Astrocyte of the spinal cord (primary cell): ENCODE results near the gene CCNT2.
A peak's percentile ranks its signal among the peaks of the same experiment; 100 is the strongest.

Source experiments
- DNase-seq: peaks from one replicate; pipeline ENCODE4 v3.0.0; 2011; ENCODE audit warnings: low read depth, low spot score
- H3K4me3 ChIP-seq: 2 replicates; pipeline ENCODE4 v1.5.1; 2011; ENCODE audit warnings: low read depth, mild to moderate bottlenecking, low read length, moderate library complexity
- CTCF ChIP-seq: IDR thresholded peaks from 2 replicates; pipeline ENCODE4 v1.5.1; 2012; ENCODE audit warnings: low read depth, mild to moderate bottlenecking, low read length, inconsistent platforms
- in situ Hi-C: cut with HindIII; loops from 2 replicates; pipeline ENCODE4 v1.10.0; 2017; ENCODE audit warnings: low sequenced_read_pairs

The CCNT2 gene

GRCh38 chr2:134918526-134919340 lies at the start of gene CCNT2:
CCNT2 (plus strand) TSS chr2:134918822; CDS start chr2:134918855, 33 bp downstream.
- TF ChIP-seq CTCF: no peak
- peak; percentile 100 for DNase-seq
- in situ Hi-C loops: no loop called here
- H3K4me3 ChIP-seq: peak within 1 kb of the TSS; percentile 95

GRCh38 chr2:134869946-134870736 lies 48.5 kb upstream of the CCNT2 start:
- DNase-seq: no peak
- in situ Hi-C loops: no loop called here

GRCh38 chr2:134873152-134873551 lies 45.5 kb upstream of the CCNT2 start:
- H3K4me3 ChIP-seq: no peak overlapping the region
- DNase-seq: no peak
- TF ChIP-seq CTCF: no peak
- in situ Hi-C loops: no loop called here

More at GRCh38 chr2:134869946-134870736, 48.5 kb upstream of the CCNT2 start:
- no peak overlapping the region for H3K4me3 ChIP-seq
- TF ChIP-seq CTCF: no peak

- DNase-seq: no peak
- no peak overlapping the region for H3K4me3 ChIP-seq
- in situ Hi-C loops: no loop called here
- TF ChIP-seq CTCF: no peak
Observed at GRCh38 chr2:134875309-134875708, 43.3 kb upstream of the CCNT2 start.

- no peak for TF ChIP-seq CTCF
- H3K4me3 ChIP-seq: no peak overlapping the region
- no peak for DNase-seq
- in situ Hi-C loops: no loop called here
Observed at GRCh38 chr2:134882773-134883172, 35.8 kb upstream of the CCNT2 start.

GRCh38 chr2:134883552-134884293 lies 34.9 kb upstream of the CCNT2 start:
- no peak overlapping the region for H3K4me3 ChIP-seq
- in situ Hi-C loops: no loop called here
- DNase-seq: no peak
- TF ChIP-seq CTCF: no peak
